ENCODE results near the gene DIPK1A.

DIPK1A gene

GRCh38 chr1:92833840-92834239 is 127.4 kb downstream of the DIPK1A start:
- no peak for DNase-seq

- DNase-seq: peak; percentile 15
Observed at GRCh38 chr1:92832537-92833114, 128.6 kb downstream of the DIPK1A start.

- peak; percentile 97 for DNase-seq
Observed at GRCh38 chr1:92831762-92832536, 129.3 kb downstream of the DIPK1A start, which contains the start of gene RPL5. RPL5 (plus strand) TSS chr1:92832040; CDS start chr1:92832115, 75 bp downstream.

- DNase-seq: no peak
Observed at GRCh38 chr1:92831368-92831761, 129.9 kb downstream of the DIPK1A start.

GRCh38 chr1:92826792-92827191 is 134.5 kb downstream of the DIPK1A start:
- no peak for DNase-seq

GRCh38 chr1:92822879-92823278 is 138.4 kb downstream of the DIPK1A start:
- no peak for DNase-seq

- no peak for DNase-seq
Observed at GRCh38 chr1:92820551-92820950, 140.7 kb downstream of the DIPK1A start.

- DNase-seq: no peak
Observed at GRCh38 chr1:92820024-92820423, 141.2 kb downstream of the DIPK1A start.

GRCh38 chr1:92817986-92818764 is 143.1 kb downstream of the DIPK1A start:
- DNase-seq: no peak

GRCh38 chr1:92817137-92817697 is 144.0 kb downstream of the DIPK1A start:
- DNase-seq: no peak

GRCh38 chr1:92816732-92817131 is 144.5 kb downstream of the DIPK1A start:
- no peak for DNase-seq

GRCh38 chr1:92808381-92808780 is 152.9 kb downstream of the DIPK1A start:
- DNase-seq: no peak

GRCh38 chr1:92805216-92805615 is 156.0 kb downstream of the DIPK1A start:
- no peak for DNase-seq

GRCh38 chr1:92804721-92805201 is 156.5 kb downstream of the DIPK1A start:
- peak; percentile 69 for DNase-seq

GRCh38 chr1:92803140-92803887 is 157.9 kb downstream of the DIPK1A start:
- no peak for DNase-seq

GRCh38 chr1:92797961-92798360 is 163.3 kb downstream of the DIPK1A start:
- no peak for DNase-seq

- DNase-seq: no peak
Observed at GRCh38 chr1:92797297-92797696, 164.0 kb downstream of the DIPK1A start.

- no peak for DNase-seq
Observed at GRCh38 chr1:92795166-92795565, 166.1 kb downstream of the DIPK1A start.

- no peak for DNase-seq
Observed at GRCh38 chr1:92792340-92792782, 168.9 kb downstream of the DIPK1A start.
